Body of pancreas (tissue), 4 donors: ENCODE data around the gene ZNF385D. TPM values are rescaled to one million over a fixed set of nuclear protein-coding genes. Genes with fewer than 3 reads are reported as not detected.
A peak's percentile ranks its signal among the peaks of the same experiment; 100 is the strongest.

Experiments
- ATAC-seq: fragments of 150-250 bp; one replicate; pipeline ENCODE4 v1.9.1; 2016
- DNase-seq, 4 donors: peaks; one replicate each; pipeline ENCODE4 v3.0.0-alpha.2; 2019
- H3K27ac ChIP-seq, 4 donors: fragments of 200-600 bp; sonication (generic); 1 replicate in 3 of 4; 2 replicates in 1 of 4; pipeline versions ENCODE4 v1.5.1 to v1.6.1; 2016 to 2019; ENCODE audit warnings: mild to moderate bottlenecking in 1 of 4, mixed read lengths in 1 of 4, moderate library complexity in 1 of 4
- H3K27me3 ChIP-seq, 2 donors: fragments of 200-600 bp; sonication (generic); one replicate each; pipeline ENCODE4 v1.6.0; 2016; ENCODE audit warnings: mild to moderate bottlenecking in 1 of 2
- H3K36me3 ChIP-seq, 2 donors: fragments of 200-600 bp; sonication (generic); replicated peaks in 1 of 2; 2 replicates each; pipeline ENCODE4 v1.5.1; 2016; ENCODE audit warnings: low read depth in 2 of 2; ENCODE audit not compliant: insufficient read depth in 1 of 2
- H3K4me1 ChIP-seq: fragments of 200-600 bp; sonication (generic); one replicate; pipeline ENCODE4 v1.6.0; 2016
- H3K4me3 ChIP-seq, 2 donors: fragments of 200-600 bp; sonication (generic); 1 replicate in 1 of 2; 2 replicates in 1 of 2; pipeline ENCODE4 v1.5.1; 2016 to 2019
- H3K9me3 ChIP-seq, 3 donors: fragments of 200-600 bp; sonication (generic); 1 replicate in 2 of 3; 2 replicates in 1 of 3; pipeline ENCODE4 v1.5.1; 2016
- POLR2A ChIP-seq, 3 donors: fragments of 450-650 bp; IDR thresholded peaks; one replicate each; pipeline ENCODE4 v1.6.1; 2016; ENCODE audit warnings: antibody characterized with exemption in 3 of 3, mild to moderate bottlenecking in 2 of 3
- WGBS, 2 donors: methylation state at CpG; one replicate each; pipeline ENCODE4 v1.1.5; 2017; 5-methylcytosine and 5-hydroxymethylcytosine counted together
- intact Hi-C: fragments of 100-400 bp; cut with DNase I; formaldehyde crosslinking; loops from one replicate; pipeline ENCODE4 v1.15.1; 2023
- total RNA-seq, 2 donors: library from RNA; depleted of rRNA; stranded (reverse); fragments of >200 nt; gene quantifications; one replicate each; pipeline ENCODE4 v1.1.0, GENCODE V29; 2016
- TF ChIP-seq, protein P1 (sequence below), 7 experiments: fragments of 450-650 bp in 4 of 7; fragments of 200-600 bp in 3 of 7; sonication (generic) in 3 of 7; IDR thresholded peaks; one replicate each; pipeline ENCODE4 v1.5.1; 2016 to 2019; ENCODE audit warnings: antibody characterized with exemption in 7 of 7

ZNF385D gene
- total RNA-seq, 2 donors from 2014 or later, result 3.9 to 5.9 TPM

DNA sequence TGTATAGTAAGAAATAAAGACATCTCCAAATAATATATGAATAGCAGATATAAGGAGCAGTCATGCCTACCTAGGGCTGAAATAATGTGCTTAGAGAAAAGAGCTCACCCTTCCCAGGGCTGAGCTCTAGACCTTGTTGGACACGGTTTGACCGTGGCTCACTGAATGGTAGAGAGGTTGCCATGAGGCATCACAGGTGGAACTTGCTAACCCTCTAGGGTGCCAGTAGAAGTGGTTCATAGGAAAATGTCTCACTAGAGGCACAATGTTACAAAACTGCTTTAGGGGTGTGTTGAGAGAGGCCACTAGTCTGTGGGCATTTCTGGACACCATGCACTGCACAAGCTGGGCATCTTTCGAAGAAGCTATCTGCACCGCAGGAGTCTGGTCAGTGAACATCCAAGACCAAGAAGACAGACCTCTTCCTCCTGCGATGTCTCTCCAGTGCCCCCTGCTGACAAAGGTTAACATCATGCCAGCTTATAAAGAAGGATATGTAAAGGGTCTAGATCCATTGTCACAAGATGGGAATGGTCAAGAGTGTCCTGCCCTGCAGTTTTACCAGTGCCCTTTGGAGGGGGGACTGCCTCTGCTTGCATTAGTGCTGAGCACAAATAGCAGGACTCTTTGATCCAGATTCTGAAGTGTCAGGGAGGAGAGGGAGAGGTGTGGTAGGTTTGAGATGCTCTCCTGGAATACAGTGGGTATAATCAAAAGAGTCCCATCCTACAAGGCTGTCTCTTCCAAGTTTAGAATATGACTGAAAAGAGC lies 266.8 kb downstream of the ZNF385D start:
- no peaks in the 10 kb centered on the region for H3K36me3 ChIP-seq
- no peaks in the 10 kb centered on the region for H3K4me1 ChIP-seq
- no peak overlapping the region for H3K4me3 ChIP-seq
- intact Hi-C loops, result no loop called here
- peak; percentile 59 to 67 (median 60) for DNase-seq
- no peaks in the 10 kb centered on the region for H3K27me3 ChIP-seq
- WGBS, 2 donors, result 36 to 40% methylated on average over 5 of the region's 5 CpGs
- H3K27ac ChIP-seq, result no peak overlapping the region
- no peaks in the 10 kb centered on the region for H3K9me3 ChIP-seq
- ATAC-seq, result peak; percentile 62
- TF ChIP-seq, protein P1, sequence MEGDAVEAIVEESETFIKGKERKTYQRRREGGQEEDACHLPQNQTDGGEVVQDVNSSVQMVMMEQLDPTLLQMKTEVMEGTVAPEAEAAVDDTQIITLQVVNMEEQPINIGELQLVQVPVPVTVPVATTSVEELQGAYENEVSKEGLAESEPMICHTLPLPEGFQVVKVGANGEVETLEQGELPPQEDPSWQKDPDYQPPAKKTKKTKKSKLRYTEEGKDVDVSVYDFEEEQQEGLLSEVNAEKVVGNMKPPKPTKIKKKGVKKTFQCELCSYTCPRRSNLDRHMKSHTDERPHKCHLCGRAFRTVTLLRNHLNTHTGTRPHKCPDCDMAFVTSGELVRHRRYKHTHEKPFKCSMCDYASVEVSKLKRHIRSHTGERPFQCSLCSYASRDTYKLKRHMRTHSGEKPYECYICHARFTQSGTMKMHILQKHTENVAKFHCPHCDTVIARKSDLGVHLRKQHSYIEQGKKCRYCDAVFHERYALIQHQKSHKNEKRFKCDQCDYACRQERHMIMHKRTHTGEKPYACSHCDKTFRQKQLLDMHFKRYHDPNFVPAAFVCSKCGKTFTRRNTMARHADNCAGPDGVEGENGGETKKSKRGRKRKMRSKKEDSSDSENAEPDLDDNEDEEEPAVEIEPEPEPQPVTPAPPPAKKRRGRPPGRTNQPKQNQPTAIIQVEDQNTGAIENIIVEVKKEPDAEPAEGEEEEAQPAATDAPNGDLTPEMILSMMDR (IDR thresholded peaks at IDR 0.05), result peak; percentile 25 to 55 (median 53)
- no peak for TF ChIP-seq POLR2A (IDR thresholded peaks at IDR 0.05)

DNA sequence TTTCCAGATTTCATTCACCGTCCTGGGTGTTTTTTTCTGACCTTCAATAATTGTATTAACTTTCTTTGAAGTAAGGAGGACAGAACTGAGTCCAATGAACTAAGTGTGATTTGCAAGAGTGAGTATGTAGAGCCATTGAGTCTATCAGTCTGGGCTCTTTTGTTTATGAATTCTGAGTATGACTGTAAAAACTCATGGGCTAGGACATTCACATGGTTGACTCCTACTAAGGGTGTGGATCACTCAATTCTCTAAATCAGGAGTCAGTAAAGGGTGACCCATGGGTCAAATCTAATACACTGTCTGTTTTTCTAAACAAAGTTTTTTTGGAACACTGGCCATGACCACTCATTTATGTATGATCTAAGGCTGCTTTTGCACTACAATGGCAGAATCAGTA lies 269.0 kb downstream of the ZNF385D start:
- Histone ChIP-seq H3K4me1 (no peaks in the 10 kb centered on the region), H3K9me3 (no peaks in the 10 kb centered on the region), H3K36me3 (no peaks in the 10 kb centered on the region), H3K27ac (no peak overlapping the region), H3K27me3 (no peaks in the 10 kb centered on the region), H3K4me3 (no peak overlapping the region)
- intact Hi-C loops, result no loop called here
- no peak for ATAC-seq
- WGBS, 2 donors, result 60 to 64% methylated on average over 1 of the region's 1 CpG
- no peak for DNase-seq
- TF ChIP-seq, protein P1 (IDR thresholded peaks at IDR 0.05), result no peak
- no peak for TF ChIP-seq POLR2A (IDR thresholded peaks at IDR 0.05)

DNA sequence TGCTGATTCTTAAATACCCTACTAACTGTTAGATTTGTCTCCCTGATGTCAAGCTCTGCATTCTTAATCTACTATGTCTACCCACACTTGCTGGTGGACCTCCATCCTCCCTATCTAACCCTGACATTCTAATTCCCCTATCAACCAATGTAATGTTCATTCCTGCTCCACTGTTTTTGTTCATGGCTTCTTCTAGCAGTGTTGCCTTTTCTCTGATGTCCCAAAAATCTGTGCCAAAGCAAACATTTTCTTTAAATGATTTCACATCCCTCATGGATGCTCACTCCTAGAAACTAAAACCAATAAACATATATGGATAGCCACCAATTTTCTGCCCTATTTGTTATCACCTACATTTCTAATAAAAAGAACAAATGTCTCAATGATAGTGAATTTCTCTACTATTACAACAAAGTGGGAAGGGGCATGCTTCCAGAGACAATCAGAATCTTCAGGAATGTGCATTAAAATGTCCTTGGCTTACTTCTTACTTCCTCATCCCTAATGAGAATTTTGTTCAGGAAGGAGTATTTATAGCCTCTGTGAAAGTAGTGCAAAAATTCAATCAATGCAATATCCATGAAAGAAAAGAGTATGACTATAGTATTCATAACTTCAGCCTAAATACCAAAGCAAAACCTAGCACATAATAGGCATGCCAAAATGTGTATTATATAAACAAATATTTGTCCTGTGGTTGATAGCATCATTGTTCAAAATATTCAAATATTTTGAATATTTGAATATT lies 273.3 kb downstream of the ZNF385D start:
- Histone ChIP-seq H3K27me3 (no peaks in the 10 kb centered on the region), H3K9me3 (no peaks in the 10 kb centered on the region), H3K4me3 (no peak overlapping the region), H3K27ac (no peak overlapping the region), H3K36me3 (no peaks in the 10 kb centered on the region), H3K4me1 (no peaks in the 10 kb centered on the region)
- ATAC-seq (no peak), DNase-seq (no peak)
- TF ChIP-seq POLR2A (IDR thresholded peaks at IDR 0.05), result no peak
- TF ChIP-seq, protein P1 (IDR thresholded peaks at IDR 0.05), result no peak
- intact Hi-C loops, result no loop called here

DNA sequence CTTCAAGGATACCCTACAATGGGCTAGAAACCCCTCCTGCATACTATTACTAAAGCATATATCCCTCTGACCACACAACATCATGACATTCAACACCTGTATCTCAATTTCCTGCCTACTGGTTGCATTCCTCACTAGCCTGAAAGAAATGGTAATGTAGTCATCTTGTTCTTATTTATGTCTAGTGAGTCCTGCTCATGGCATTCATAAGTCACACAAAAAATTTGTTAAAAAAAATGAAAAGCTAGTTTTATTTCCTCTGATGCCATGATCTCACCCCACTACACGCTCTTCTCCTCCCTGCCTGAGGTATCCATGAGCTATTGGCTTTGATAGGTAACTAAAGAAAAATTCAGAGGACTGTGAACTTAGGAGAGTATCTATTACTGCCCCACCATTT lies 284.5 kb downstream of the ZNF385D start:
- no peak for DNase-seq
- TF ChIP-seq, protein P1 (IDR thresholded peaks at IDR 0.05), result no peak
- no peak for TF ChIP-seq POLR2A (IDR thresholded peaks at IDR 0.05)
- Histone ChIP-seq H3K4me1 (no peaks in the 10 kb centered on the region), H3K36me3 (no peaks in the 10 kb centered on the region), H3K9me3 (no peaks in the 10 kb centered on the region), H3K27ac (no peak overlapping the region), H3K4me3 (no peak overlapping the region), H3K27me3 (no peaks in the 10 kb centered on the region)
- WGBS, 2 donors, result 40 to 69% methylated on average over 1 of the region's 1 CpG
- intact Hi-C loops, result no loop called here
- no peak for ATAC-seq
